H4 (cell line): ENCODE data around the gene RASSF8. TPM values are rescaled to one million over a fixed set of nuclear protein-coding genes. Genes with fewer than 3 reads are reported as not detected.
"Not testable (repeated sequence)": the region's sequence is repeated elsewhere in the genome, so short reads cannot be mapped to it uniquely, and the experiment has no call there.

Experiments used
- DNase-seq: peaks from one replicate; pipeline ENCODE4 v3.0.0-alpha.2; 2015; ENCODE audit warnings: low spot score
- total RNA-seq: library from RNA; depleted of rRNA; stranded (reverse); fragments of >200 nt; shearing (Covaris generic); gene quantifications from 2 replicates; pipeline ENCODE4 v1.2.3, GENCODE V29; 2014

RASSF8 gene
- total RNA-seq, 1 experiment from 2014 or later = 19.8 TPM

GRCh38 chr12:26029736-26030022 lies 71.2 kb downstream of the RASSF8 start:
- peak; percentile 67 for DNase-seq

GRCh38 chr12:26030371-26030770 lies 71.9 kb downstream of the RASSF8 start:
- no peak for DNase-seq

- DNase-seq = no peak
Observed at GRCh38 chr12:26031318-26031717, 72.8 kb downstream of the RASSF8 start.

DNA sequence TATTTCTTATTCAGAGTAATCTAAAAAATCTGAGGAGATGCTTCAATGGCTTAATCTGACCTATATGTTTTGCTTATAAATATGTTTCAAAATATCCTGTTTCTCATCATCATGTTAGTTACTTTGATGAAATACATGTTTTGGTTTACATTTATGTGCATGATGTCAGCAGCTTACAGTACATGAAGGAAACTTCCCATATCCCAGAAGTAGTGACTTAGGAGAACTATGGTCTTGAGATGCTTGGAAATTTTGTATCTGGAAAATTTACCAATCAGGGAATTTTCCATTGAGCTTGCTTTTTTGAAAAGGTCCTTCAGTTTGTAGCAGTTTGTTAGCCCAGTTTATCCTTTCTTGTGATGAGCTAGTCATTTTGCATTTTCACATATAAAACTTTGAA lies 73.3 kb downstream of the RASSF8 start:
- no peak for DNase-seq

GRCh38 chr12:26032290-26032689 lies 73.8 kb downstream of the RASSF8 start:
- no peak for DNase-seq

- no peak for DNase-seq
Observed at GRCh38 chr12:26032719-26033241, 74.3 kb downstream of the RASSF8 start.

DNA sequence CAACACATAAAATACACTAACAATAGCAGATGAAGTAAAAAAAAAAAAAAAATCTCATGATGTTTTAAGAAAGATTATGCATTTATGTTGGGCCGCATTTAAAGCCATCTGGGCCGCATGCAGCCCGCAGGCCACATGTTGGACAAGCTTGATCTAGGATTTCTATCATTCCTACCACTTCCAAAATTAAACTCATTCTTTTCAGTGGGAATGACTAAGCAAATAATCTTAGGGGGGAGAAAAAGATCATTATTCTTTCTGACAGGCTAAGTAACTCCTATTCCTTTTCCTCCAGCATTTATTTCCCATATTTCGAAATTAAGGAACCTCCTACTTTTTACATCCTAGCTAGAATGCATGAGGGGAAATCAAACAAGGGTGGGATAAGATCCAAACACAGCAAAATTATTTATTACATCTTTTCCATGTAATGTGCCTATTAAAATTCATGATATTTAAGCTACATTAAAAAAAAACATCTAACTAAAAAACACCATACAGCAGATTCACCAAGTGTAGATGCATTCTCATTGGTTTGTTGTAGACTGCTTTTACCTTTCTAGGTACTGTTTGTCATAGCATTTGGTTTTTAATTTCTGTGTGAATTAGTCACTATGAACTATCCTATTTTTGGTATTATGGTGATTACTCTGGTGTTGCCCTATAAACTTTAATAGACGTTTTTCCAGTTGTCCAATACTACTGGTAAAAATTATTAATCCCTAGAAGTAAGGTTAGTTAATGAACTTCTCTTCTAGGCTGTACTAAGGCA lies 76.1 kb downstream of the RASSF8 start:
- DNase-seq = no peak

DNA sequence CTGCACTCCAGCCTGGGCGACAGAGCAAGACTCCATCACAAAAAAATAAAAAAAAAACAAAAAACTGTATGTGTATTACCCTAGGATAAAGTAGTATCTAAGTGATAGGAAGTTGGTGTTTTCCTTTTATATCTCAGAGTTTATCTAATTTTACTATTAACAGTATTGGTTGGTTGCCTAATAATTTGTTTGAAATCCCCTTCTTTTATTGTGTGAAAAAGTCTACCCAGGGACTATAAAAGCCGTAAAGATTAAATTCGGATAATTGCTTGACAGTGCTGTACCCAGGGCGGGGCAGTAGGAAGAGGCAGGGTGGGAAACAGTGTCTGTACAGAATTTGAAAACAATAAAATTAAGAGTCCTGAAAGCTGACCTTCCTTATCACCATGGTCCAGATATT lies 78.4 kb downstream of the RASSF8 start:
- no peak for DNase-seq

GRCh38 chr12:26037615-26038220 lies 79.2 kb downstream of the RASSF8 start:
- no peak for DNase-seq

DNA sequence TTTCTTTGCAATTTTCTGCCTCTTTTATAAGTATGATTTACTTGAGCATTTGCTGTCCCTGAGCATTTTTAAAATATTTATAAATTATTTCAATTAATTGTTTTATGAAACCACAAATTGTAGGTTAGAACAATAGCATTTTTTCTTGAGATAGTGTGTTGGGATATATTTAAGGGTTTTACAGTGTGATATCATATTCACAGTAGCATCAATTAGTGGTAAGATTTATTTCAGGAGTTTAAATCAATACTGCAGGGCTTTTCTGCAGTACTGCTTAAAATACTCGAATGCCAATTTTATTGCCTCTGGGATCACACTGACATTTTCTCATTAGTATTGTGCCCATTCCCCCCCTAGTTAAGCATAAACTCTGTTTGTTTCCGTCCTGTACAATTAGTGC lies 84.2 kb downstream of the RASSF8 start:
- DNase-seq = no peak

- no peak for DNase-seq
Observed at GRCh38 chr12:26043135-26044006, 84.9 kb downstream of the RASSF8 start.

- DNase-seq = no peak
Observed at GRCh38 chr12:26044007-26044394, 85.5 kb downstream of the RASSF8 start.

- DNase-seq = no peak
Observed at GRCh38 chr12:26044592-26044991, 86.1 kb downstream of the RASSF8 start.

DNA sequence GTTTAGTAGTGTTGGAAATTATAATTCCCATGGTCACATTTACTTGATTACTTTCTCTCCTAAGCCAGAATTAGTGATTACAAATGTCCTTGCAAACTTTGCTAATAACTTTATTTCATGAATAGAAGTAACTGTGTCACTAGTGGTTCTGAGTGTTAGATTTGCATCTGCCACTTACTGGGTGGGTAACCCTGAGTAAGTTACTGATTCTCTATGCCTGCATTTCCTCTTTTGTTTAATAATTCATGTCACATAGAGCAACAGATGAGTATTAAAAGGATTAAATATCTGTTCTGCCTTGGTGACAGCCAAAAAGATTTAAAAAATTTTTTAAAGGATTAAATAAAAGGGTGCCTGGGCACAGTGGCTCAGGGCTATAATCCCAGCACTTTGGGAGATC lies 87.7 kb downstream of the RASSF8 start:
- DNase-seq = no peak

DNA sequence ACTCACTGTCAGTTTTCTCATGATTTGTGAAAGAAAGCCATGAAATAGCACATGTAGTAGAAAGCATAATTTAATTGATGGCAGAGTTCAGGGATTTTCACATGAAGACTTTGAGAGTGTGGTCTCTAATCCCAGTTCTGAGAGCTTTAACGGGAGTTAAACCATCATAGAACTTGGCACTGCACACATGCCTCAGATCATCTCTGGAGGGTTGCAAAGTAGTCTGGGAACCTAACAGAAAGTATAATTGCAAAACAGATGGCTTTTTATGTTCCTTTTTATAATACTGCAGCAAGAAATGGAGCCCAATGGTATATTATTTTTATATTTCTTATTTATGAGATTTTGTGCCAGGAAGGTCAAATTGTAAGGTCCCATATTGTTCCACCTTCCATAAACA lies 88.4 kb downstream of the RASSF8 start:
- no peak for DNase-seq

- no peak for DNase-seq
Observed at GRCh38 chr12:26047401-26048226, 89.1 kb downstream of the RASSF8 start.

DNA sequence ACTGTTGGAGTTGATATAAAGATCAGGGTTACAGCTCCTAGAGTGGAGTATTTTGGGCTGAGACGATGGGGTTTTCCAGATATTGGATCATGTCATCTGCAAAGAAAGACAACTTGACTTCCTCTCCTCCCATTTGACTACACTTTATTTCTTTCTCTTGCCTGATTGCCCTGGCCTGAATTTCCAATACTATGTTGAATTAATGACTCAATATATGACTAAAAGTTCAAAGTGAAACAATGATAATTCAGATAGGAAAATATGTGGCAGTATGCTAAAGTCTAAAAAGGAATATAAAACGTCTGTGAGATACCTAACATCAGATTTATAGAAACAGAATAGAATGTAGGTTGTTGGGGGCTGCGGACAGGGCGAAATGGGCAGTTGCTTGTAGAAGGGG lies 94.2 kb downstream of the RASSF8 start:
- DNase-seq = no peak

GRCh38 chr12:26054383-26054782 lies 95.9 kb downstream of the RASSF8 start:
- DNase-seq = no peak

DNA sequence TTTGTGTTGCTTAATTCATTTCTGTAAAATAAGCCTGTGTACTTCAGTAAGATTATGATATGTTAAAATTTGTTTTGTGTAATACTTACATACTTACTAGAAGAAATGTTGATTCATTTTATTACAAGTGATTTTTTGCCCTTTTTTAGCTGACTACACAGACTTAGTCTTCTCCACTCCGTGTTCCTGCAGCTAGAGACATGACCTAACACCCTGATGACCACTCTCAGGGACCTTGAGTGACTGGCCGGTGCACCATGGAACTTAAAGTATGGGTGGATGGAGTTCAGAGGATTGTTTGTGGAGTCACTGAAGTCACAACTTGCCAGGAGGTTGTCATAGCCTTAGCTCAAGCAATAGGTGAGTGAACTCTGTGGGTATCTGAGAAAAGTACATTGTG lies 96.6 kb downstream of the RASSF8 start:
- no peak for DNase-seq

GRCh38 chr12:26056335-26056734 lies 97.9 kb downstream of the RASSF8 start:
- peak; percentile 39 for DNase-seq

DNA sequence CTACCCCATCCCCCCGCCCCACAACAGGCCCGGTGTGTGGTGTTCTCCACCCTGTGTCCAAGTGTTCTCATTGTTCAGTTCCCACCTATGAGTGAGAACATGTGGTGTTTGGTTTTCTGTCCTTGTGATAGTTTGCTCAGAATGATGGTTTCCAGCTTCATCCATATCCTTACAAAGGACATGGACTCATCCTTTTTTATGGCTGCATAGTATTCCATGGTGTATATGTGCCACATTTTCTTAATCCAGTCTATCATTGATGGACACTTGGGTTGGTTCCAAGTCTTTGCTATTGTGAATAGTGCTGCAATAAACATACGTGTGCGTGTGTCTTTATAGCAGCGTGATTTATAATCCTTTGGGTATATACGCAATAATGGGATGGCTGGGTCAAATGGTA lies 98.8 kb downstream of the RASSF8 start:
- DNase-seq = not testable (repeated sequence)

DNA sequence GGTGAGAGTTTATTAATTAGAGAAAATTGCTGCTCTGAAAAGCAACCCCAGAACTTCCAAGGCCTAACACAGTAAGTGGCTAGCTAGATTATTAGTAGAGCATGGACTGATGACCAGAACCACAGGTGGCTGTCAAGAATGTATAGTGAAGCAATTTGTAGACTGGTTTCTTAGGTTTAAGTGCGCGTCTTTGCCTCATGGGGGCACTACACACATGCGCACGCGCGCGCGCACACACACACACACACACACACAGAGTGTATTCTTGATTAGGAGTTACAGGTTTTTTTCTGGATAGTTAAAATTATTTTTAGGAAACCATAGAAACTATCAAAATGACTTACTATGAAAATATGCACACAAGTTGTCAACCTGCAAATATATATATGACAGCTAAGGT lies 99.8 kb downstream of the RASSF8 start:
- no peak for DNase-seq
